Stomach smooth muscle (tissue), 2 donors: Measurements from ENCODE around the gene RRP1B.

ENCODE experiments used
- H3K27ac ChIP-seq: one replicate; pipeline ENCODE4 v1.7.0; 2013; ENCODE audit warnings: mild to moderate bottlenecking, low read length, inconsistent platforms
- H3K27me3 ChIP-seq, 2 donors: one replicate each; pipeline ENCODE4 v1.7.0; 2013; ENCODE audit warnings: low read length in 2 of 2; ENCODE audit not compliant: insufficient read depth in 2 of 2, control insufficient read depth in 1 of 2
- H3K36me3 ChIP-seq, 2 donors: one replicate each; pipeline ENCODE4 v1.7.0; 2013; ENCODE audit warnings: low read length in 2 of 2; ENCODE audit not compliant: control insufficient read depth in 2 of 2, insufficient read depth in 2 of 2
- H3K4me1 ChIP-seq: one replicate; pipeline ENCODE4 v1.7.0; 2013; ENCODE audit warnings: low read length; ENCODE audit not compliant: control insufficient read depth, insufficient read depth
- H3K4me3 ChIP-seq, 2 donors: one replicate each; pipeline ENCODE4 v1.7.0; 2013; ENCODE audit warnings: low read length in 2 of 2
- H3K9ac ChIP-seq, 2 donors: one replicate each; pipeline ENCODE4 v1.7.0; 2013; ENCODE audit warnings: low read length in 2 of 2, mild to moderate bottlenecking in 1 of 2
- H3K9me3 ChIP-seq, 2 donors: one replicate each; pipeline ENCODE4 v1.7.0; 2013; ENCODE audit warnings: low read length in 2 of 2; ENCODE audit not compliant: control insufficient read depth in 2 of 2
- donor health status: healthy.
- donor health status: Pancreatic carcinoma.

Gene RRP1B

GRCh38 chr21:43623588-43623987, 35.8 kb upstream of the RRP1B start:
- Histone ChIP-seq H3K9me3 (peaks cover 4 to 12% of the 10 kb centered on the region in 2 donors), H3K9ac (no peak overlapping the region), H3K4me1 (no peaks in the 10 kb centered on the region), H3K4me3 (no peak overlapping the region), H3K27ac (no peak overlapping the region), H3K36me3 (no peaks in the 10 kb centered on the region), H3K27me3 (no peaks in the 10 kb centered on the region)

DNA sequence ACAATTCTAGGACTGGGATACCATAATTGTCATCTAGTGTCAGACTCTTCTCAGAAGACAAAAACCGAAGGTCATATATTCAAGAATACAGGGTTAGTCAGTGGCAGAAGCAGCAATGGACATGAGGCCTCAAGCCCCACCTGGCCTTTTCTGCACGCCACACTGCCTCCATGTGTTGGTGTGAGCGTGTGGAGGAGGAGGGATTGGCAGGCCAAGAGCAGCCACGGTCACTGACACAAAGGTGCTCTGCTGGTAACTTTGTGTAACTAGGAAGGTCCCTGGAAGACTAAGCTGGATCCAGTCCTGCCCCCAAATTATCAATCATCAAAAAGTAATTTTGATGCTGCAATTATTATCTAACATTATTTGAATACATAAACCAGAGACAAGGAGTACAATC, 35.0 kb upstream of the RRP1B start:
- no peaks in the 10 kb centered on the region for H3K27me3 ChIP-seq
- H3K4me3 ChIP-seq = no peak overlapping the region
- peaks cover 4 to 12% of the 10 kb centered on the region in 2 donors for H3K9me3 ChIP-seq
- H3K4me1 ChIP-seq = no peaks in the 10 kb centered on the region
- no peaks in the 10 kb centered on the region for H3K36me3 ChIP-seq
- H3K27ac ChIP-seq = no peak overlapping the region
- no peak overlapping the region for H3K9ac ChIP-seq

- H3K9ac ChIP-seq = no peak overlapping the region
- H3K36me3 ChIP-seq = no peaks in the 10 kb centered on the region
These were observed 33.0 kb upstream of the RRP1B start for GRCh38 chr21:43626390-43626789.

GRCh38 chr21:43627527-43627926, 31.8 kb upstream of the RRP1B start:
- Histone ChIP-seq H3K27me3 (no peaks in the 10 kb centered on the region), H3K9ac (no peak overlapping the region), H3K36me3 (no peaks in the 10 kb centered on the region), H3K9me3 (peaks cover 0 to 4% of the 10 kb centered on the region in 2 donors), H3K4me1 (no peaks in the 10 kb centered on the region), H3K4me3 (no peak overlapping the region), H3K27ac (no peak overlapping the region)

More at GRCh38 chr21:43626390-43626789, 33.0 kb upstream of the RRP1B start:
- Histone ChIP-seq H3K27ac (no peak overlapping the region), H3K9me3 (peaks cover 0 to 4% of the 10 kb centered on the region in 2 donors), H3K27me3 (no peaks in the 10 kb centered on the region), H3K4me1 (no peaks in the 10 kb centered on the region), H3K4me3 (no peak overlapping the region)

DNA sequence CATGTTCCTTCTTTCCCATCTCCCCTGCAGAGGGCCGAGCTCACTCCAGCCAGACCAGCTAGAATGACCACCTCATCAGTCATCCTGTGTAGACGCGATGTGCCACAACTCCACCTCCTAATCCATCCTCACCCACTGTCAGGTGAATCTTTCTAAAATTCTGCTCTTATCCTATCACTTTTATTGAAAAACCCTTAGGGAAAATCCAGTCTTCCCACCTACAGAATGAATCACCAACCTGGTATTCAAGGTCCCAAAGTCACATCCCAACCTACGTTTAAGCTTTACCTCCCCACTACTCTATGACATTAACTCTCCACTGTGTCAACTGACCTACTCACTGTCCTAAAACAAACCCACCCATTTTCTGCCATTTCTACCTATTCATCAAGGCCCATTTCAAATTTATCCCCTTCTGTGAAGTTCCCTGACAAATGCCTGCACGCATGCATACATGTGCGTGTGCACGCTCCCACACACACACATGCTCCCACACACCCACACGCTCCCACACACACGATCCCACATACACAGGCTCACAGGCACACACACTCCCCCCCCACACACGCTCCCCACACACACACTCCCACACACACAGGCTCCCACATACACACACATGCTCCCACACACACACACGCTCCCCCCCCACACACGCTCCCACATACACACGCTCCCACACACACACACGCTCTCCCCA, 27.8 kb upstream of the RRP1B start:
- no peaks in the 10 kb centered on the region for H3K27me3 ChIP-seq
- H3K4me3 ChIP-seq = no peak overlapping the region
- H3K9me3 ChIP-seq = peaks cover 0 to 4% of the 10 kb centered on the region in 2 donors
- no peaks in the 10 kb centered on the region for H3K36me3 ChIP-seq
- no peak overlapping the region for H3K27ac ChIP-seq
- H3K9ac ChIP-seq = no peak overlapping the region
- no peaks in the 10 kb centered on the region for H3K4me1 ChIP-seq

DNA sequence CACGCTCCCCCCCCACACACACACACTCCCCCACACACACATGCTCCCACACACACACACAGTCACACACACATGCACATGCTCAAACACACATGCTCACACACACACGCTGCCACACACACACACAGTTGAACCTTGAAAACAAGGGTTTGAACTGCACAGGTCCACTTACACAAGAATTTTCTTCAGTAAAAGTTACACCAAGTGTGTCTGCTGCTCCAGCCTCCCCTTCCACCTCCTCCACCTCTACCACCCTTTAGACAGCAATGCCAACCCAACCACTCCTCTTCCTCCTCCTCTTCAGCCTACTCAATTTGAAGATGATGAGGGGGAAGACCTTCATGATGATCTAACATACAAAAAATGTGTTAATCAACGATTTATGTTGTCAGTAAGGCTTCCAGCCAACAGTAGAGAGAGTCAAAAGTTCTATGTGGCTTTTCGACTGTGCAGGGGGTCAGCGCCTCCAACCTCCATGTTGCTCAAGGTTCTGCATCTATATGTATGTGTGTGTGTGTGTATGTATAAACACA, 26.9 kb upstream of the RRP1B start:
- Histone ChIP-seq H3K9me3 (peaks cover 0 to 4% of the 10 kb centered on the region in 2 donors), H3K27me3 (no peaks in the 10 kb centered on the region), H3K27ac (no peak overlapping the region), H3K4me3 (no peak overlapping the region), H3K36me3 (no peaks in the 10 kb centered on the region), H3K9ac (no peak overlapping the region), H3K4me1 (no peaks in the 10 kb centered on the region)

- Histone ChIP-seq H3K4me3 (no peak overlapping the region), H3K9ac (no peak overlapping the region), H3K9me3 (no peaks in the 10 kb centered on the region), H3K27me3 (no peaks in the 10 kb centered on the region), H3K4me1 (no peaks in the 10 kb centered on the region), H3K27ac (no peak overlapping the region), H3K36me3 (no peaks in the 10 kb centered on the region)
These were observed 24.7 kb upstream of the RRP1B start for GRCh38 chr21:43634618-43635017.

- H3K9me3 ChIP-seq = no peaks in the 10 kb centered on the region
- H3K36me3 ChIP-seq = no peaks in the 10 kb centered on the region
- H3K9ac ChIP-seq = no peak overlapping the region
- no peak overlapping the region for H3K4me3 ChIP-seq
- no peak overlapping the region for H3K27ac ChIP-seq
- no peaks in the 10 kb centered on the region for H3K27me3 ChIP-seq
- no peaks in the 10 kb centered on the region for H3K4me1 ChIP-seq
These were observed 23.9 kb upstream of the RRP1B start for GRCh38 chr21:43635436-43635835.

GRCh38 chr21:43637530-43638158, 21.7 kb upstream of the RRP1B start:
- H3K4me1 ChIP-seq = no peaks in the 10 kb centered on the region
- H3K4me3 ChIP-seq = no peak overlapping the region
- no peaks in the 10 kb centered on the region for H3K36me3 ChIP-seq
- H3K27me3 ChIP-seq = no peaks in the 10 kb centered on the region
- no peaks in the 10 kb centered on the region for H3K9me3 ChIP-seq
- H3K27ac ChIP-seq = no peak overlapping the region
- no peak overlapping the region for H3K9ac ChIP-seq

GRCh38 chr21:43639470-43640353, 19.6 kb upstream of the RRP1B start:
- no peaks in the 10 kb centered on the region for H3K4me1 ChIP-seq
- no peak overlapping the region for H3K27ac ChIP-seq
- no peak overlapping the region for H3K9ac ChIP-seq
- H3K9me3 ChIP-seq = no peaks in the 10 kb centered on the region
- H3K36me3 ChIP-seq = no peaks in the 10 kb centered on the region
- no peak overlapping the region for H3K4me3 ChIP-seq
- H3K27me3 ChIP-seq = no peaks in the 10 kb centered on the region
